Naive thymus-derived CD4-positive, alpha-beta T cell (primary cell): ENCODE data around the gene PPM1G. TPM values are rescaled to one million over a fixed set of nuclear protein-coding genes. Genes with fewer than 3 reads are reported as not detected.

Experiments
- ATAC-seq: fragments of 150-1000 bp; cut with Tn5 transposase; 2 replicates; pipeline ENCODE4 v1.10.0; 2021; ENCODE audit warnings: mild to moderate bottlenecking, moderate library complexity
- CTCF ChIA-PET: fragments of 350-600 bp; sonication (Branson Sonifier 250); formaldehyde crosslinking; loops from one replicate; lab custom pipeline; 2021; ENCODE audit warnings: antibody characterized with exemption; lab: Charles Lee
- POLR2A ChIA-PET: fragments of 350-600 bp; sonication (Branson Sonifier 250); formaldehyde crosslinking; loops from one replicate; lab custom pipeline; 2021; ENCODE audit warnings: antibody characterized with exemption, inconsistent platforms; lab: Charles Lee
- DNase-seq, 9 donors: peaks; one replicate each; pipeline versions ENCODE4 v3.0.0 to v3.0.0-alpha.2; 2020 to 2022; ENCODE audit warnings: mixed read lengths in 1 of 9
- H3K27ac ChIP-seq: one replicate; pipeline ENCODE4 v1.7.0; 2013; ENCODE audit warnings: mild to moderate bottlenecking, low read depth, low read length, moderate library complexity
- H3K27me3 ChIP-seq, 2 donors: one replicate each; pipeline ENCODE4 v1.7.0; 2013; ENCODE audit warnings: low read length in 2 of 2, mild to moderate bottlenecking in 2 of 2, moderate library complexity in 2 of 2; ENCODE audit not compliant: control insufficient read depth in 2 of 2, insufficient read depth in 2 of 2
- H3K36me3 ChIP-seq, 3 experiments: 1 replicate in 2 of 3; 2 replicates in 1 of 3; pipeline ENCODE4 v1.7.0; 2013; ENCODE audit warnings: low read length in 3 of 3, mild to moderate bottlenecking in 3 of 3, moderate library complexity in 1 of 3; ENCODE audit not compliant: insufficient read depth in 3 of 3, control insufficient read depth in 2 of 3
- H3K4me1 ChIP-seq, 2 donors: one replicate each; pipeline ENCODE4 v1.7.0; 2013; ENCODE audit warnings: low read length in 2 of 2, mild to moderate bottlenecking in 2 of 2, moderate library complexity in 1 of 2; ENCODE audit not compliant: control insufficient read depth in 2 of 2, insufficient read depth in 2 of 2
- H3K4me3 ChIP-seq: 2 replicates; pipeline ENCODE4 v1.7.0; 2013; ENCODE audit warnings: mild to moderate bottlenecking, low read length
- H3K9me3 ChIP-seq, 3 experiments: 1 replicate in 2 of 3; 2 replicates in 1 of 3; pipeline ENCODE4 v1.7.0; 2013; ENCODE audit warnings: low read length in 3 of 3; ENCODE audit not compliant: control insufficient read depth in 2 of 3
- H3K27ac Mint-ChIP-seq, 9 donors: one replicate each; pipeline ENCODE4 v1.8.0; 2020 to 2022; ENCODE audit warnings: mixed read lengths in 9 of 9, mild to moderate bottlenecking in 8 of 9, moderate library complexity in 5 of 9, inconsistent platforms in 2 of 9
- H3K27me3 Mint-ChIP-seq, 5 donors: one replicate each; pipeline ENCODE4 v1.8.0; 2021 to 2022; ENCODE audit warnings: mixed read lengths in 5 of 5, mild to moderate bottlenecking in 1 of 5
- H3K36me3 Mint-ChIP-seq, 5 donors: one replicate each; pipeline ENCODE4 v1.8.0; 2020 to 2022; ENCODE audit warnings: mixed read lengths in 5 of 5, mild to moderate bottlenecking in 3 of 5, inconsistent platforms in 1 of 5
- H3K4me1 Mint-ChIP-seq, 7 donors: one replicate each; pipeline ENCODE4 v1.8.0; 2020 to 2022; ENCODE audit warnings: mixed read lengths in 7 of 7, mild to moderate bottlenecking in 3 of 7, inconsistent platforms in 1 of 7
- H3K4me3 Mint-ChIP-seq, 10 donors: one replicate each; pipeline ENCODE4 v1.8.0; 2020 to 2022; ENCODE audit warnings: mild to moderate bottlenecking in 10 of 10, mixed read lengths in 10 of 10, moderate library complexity in 6 of 10, inconsistent platforms in 2 of 10
- H3K9me3 Mint-ChIP-seq, 11 donors: one replicate each; pipeline ENCODE4 v1.8.0; 2020 to 2022; ENCODE audit warnings: mixed read lengths in 11 of 11, mild to moderate bottlenecking in 4 of 11, inconsistent platforms in 1 of 11, moderate library complexity in 1 of 11
- intact Hi-C, 2 donors: fragments of 100-400 bp; cut with micrococcal nuclease; formaldehyde crosslinking; loops; one replicate each; pipeline ENCODE4 v1.15.1; 2023
- polyA plus RNA-seq, 2 donors: library from polyadenylated mRNA; unstranded; fragments of 300-500 nt; fragmentation: Illumina TruSeq; gene quantifications; one replicate each; pipeline ENCODE4 v1.2.3, GENCODE V29; 2021
- total RNA-seq, 6 experiments: library from RNA in 5 of 6; stranded (reverse) in 5 of 6; gene quantifications; 1 replicate in 5 of 6; 2 replicates in 1 of 6; pipeline ENCODE4 v1.2.3 and lab custom pipeline; 2021 to 2026

The PPM1G gene
- total and polyA plus RNA-seq, 7 experiments from 2014 or later = 39.5 to 107 (median 51.6) TPM

DNA sequence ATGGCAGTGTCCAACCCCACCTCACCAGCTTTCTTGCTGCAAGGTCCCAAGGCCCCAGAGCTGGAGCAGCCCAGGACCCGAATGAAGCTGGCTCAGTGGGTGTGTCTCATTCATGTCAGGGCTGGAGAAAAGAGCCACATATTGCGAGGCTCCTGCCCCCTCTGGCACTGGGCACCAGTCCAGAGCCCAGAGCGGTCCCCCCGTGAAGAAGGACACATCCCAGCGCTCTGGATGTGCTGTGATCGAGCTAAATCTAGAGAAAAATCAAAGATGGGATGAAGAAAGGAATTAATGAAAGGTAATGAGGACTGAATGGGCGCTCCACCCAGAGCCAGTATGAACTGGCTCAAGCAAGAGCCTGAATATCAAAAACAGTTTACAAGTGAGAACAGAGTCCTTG, 73.2 kb downstream of the PPM1G start:
- CTCF ChIA-PET = no interaction called here
- no peaks in the 10 kb centered on the region for H3K27me3 ChIP-seq
- no peaks in the 10 kb centered on the region for H3K27me3 Mint-ChIP-seq
- intact Hi-C loops = no loop called here
- peaks cover 13 to 74% (median 25%) of the 10 kb centered on the region in 3 experiments for H3K36me3 ChIP-seq
- no peak overlapping the region for H3K4me3 Mint-ChIP-seq
- no peaks in the 10 kb centered on the region for H3K9me3 Mint-ChIP-seq
- ATAC-seq (no peak), DNase-seq (no peak)
- peaks cover 0 to 10% (median 0%) of the 10 kb centered on the region in 7 donors for H3K4me1 Mint-ChIP-seq
- no peak overlapping the region for H3K27ac ChIP-seq
- peaks cover 6 to 47% (median 21%) of the 10 kb centered on the region in 5 donors for H3K36me3 Mint-ChIP-seq
- H3K27ac Mint-ChIP-seq = no peak overlapping the region
- POLR2A ChIA-PET = interaction anchor here (0.9 to 2.2 kb wide), 2 partner anchors 12 to 24 kb away, joined by 4 to 7 read pairs; no protein-coding TSS in a partner anchor
- no peaks in the 10 kb centered on the region for H3K9me3 ChIP-seq
- no peak overlapping the region for H3K4me3 ChIP-seq
- no peaks in the 10 kb centered on the region for H3K4me1 ChIP-seq

DNA sequence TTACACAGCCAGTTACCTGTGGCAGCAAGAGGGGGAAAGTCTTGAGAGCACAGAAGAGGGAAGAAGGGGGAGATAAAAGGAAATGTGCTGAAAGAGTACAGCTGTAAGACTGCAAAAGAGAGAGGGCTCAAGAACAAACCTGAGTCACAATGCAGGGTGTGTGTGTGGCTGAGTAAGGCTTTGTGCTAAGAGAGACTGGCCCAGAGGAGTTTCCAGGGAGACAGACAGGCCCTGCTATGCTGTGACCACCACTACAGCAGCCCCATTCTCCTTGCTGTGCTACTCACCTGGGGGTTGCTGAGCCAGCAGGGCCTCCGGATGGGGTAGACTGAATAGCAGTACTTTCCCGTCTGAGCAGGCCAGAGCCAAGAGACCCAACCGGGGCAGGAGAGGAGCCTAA, 74.1 kb downstream of the PPM1G start:
- no peaks in the 10 kb centered on the region for H3K27me3 Mint-ChIP-seq

More for the DNA sequence above, 74.1 kb downstream of the PPM1G start:
- Histone ChIP-seq H3K27me3 (no peaks in the 10 kb centered on the region), H3K36me3 (peaks cover 13 to 78% (median 25%) of the 10 kb centered on the region in 3 experiments), H3K9me3 (no peaks in the 10 kb centered on the region), H3K4me1 (no peaks in the 10 kb centered on the region), H3K27ac (no peak overlapping the region), H3K4me3 (no peak overlapping the region)
- H3K36me3 Mint-ChIP-seq = peaks cover 6 to 43% (median 24%) of the 10 kb centered on the region in 5 donors
- no peaks in the 10 kb centered on the region for H3K9me3 Mint-ChIP-seq
- intact Hi-C loops = no loop called here
- DNase-seq (no peak), ATAC-seq (no peak)
- H3K4me1 Mint-ChIP-seq = peaks cover 0 to 10% (median 0%) of the 10 kb centered on the region in 7 donors
- H3K4me3 Mint-ChIP-seq = no peak overlapping the region
- H3K27ac Mint-ChIP-seq = peak overlapping the region in 2 of 9 donors; percentile 15 to 70
- POLR2A ChIA-PET = interaction anchor here (0.9 kb wide), 1 partner anchor 25 kb away, joined by 4 read pairs; no protein-coding TSS in a partner anchor
- CTCF ChIA-PET = interaction anchor here (1.5 kb wide), 1 partner anchor 12 kb away, joined by 3 read pairs; the partner anchor contains the start of gene MPV17

Other genes with a start within 250 kb of the PPM1G start
- gene ATRAID, start 197.6 kb downstream of the PPM1G start, total RNA-seq = 100 to 1,000 TPM in 2 of 5 experiments, 10 to 100 TPM in 3; 71.0 to 113 (median 90.7) TPM
- 100 to 1,000 TPM; 320 to 391 TPM for gene ATRAID, start 197.6 kb downstream of the PPM1G start, polyA plus RNA-seq
- gene SLC5A6, start 197.3 kb downstream of the PPM1G start, total RNA-seq = 100 to 1,000 TPM in 1 of 5 experiments, 10 to 100 TPM in 4; 25.6 to 203 (median 44.3) TPM
- 10 to 100 TPM; 13.2 to 21.7 TPM for gene SLC5A6, start 197.3 kb downstream of the PPM1G start, polyA plus RNA-seq
- 10 to 100 TPM; 34.4 to 65.7 (median 45.4) TPM for gene CAD, start 192.2 kb downstream of the PPM1G start, total RNA-seq
- 10 to 100 TPM; 19.6 to 28.1 TPM for gene CAD, start 192.2 kb downstream of the PPM1G start, polyA plus RNA-seq
- gene SLC30A3, start 146.5 kb downstream of the PPM1G start, total RNA-seq = under 1 TPM in 1 of 5 experiments, not detected in 4; 0.29 TPM
- under 1 TPM in 1 of 2 donors, not detected in 1; 0.56 TPM for gene SLC30A3, start 146.5 kb downstream of the PPM1G start, polyA plus RNA-seq
- gene DNAJC5G, start 134.2 kb downstream of the PPM1G start, total RNA-seq = not detected
- gene DNAJC5G, start 134.2 kb downstream of the PPM1G start, polyA plus RNA-seq = not detected
- gene TRIM54, start 127.2 kb downstream of the PPM1G start, total RNA-seq = not detected
- gene TRIM54, start 127.2 kb downstream of the PPM1G start, polyA plus RNA-seq = not detected
- gene UCN, start 101.1 kb downstream of the PPM1G start, total RNA-seq = 1 to 10 TPM; 2.5 to 6.5 (median 4.6) TPM
- gene UCN, start 101.1 kb downstream of the PPM1G start, polyA plus RNA-seq = under 1 TPM; 0.35 to 0.81 TPM
- 100 to 1,000 TPM in 1 of 5 experiments, 10 to 100 TPM in 4; 55.7 to 119 (median 94.4) TPM for gene MPV17, start 86.5 kb downstream of the PPM1G start, total RNA-seq
- gene MPV17, start 86.5 kb downstream of the PPM1G start, polyA plus RNA-seq = 100 to 1,000 TPM; 133 to 145 TPM
- 100 to 1,000 TPM in 1 of 5 experiments, 10 to 100 TPM in 4; 68.0 to 106 (median 78.3) TPM for gene GTF3C2, start 52.8 kb downstream of the PPM1G start, total RNA-seq
- gene GTF3C2, start 52.8 kb downstream of the PPM1G start, polyA plus RNA-seq = 10 to 100 TPM; 26.6 to 56.1 TPM
- gene EIF2B4, start 39.3 kb downstream of the PPM1G start, total RNA-seq = 10 to 100 TPM; 36.5 to 56.1 (median 44.1) TPM
- 10 to 100 TPM; 23.8 to 42.2 TPM for gene EIF2B4, start 39.3 kb downstream of the PPM1G start, polyA plus RNA-seq
- gene SNX17, start 39.0 kb downstream of the PPM1G start, total RNA-seq = 100 to 1,000 TPM in 3 of 5 experiments, 10 to 100 TPM in 2; 71.0 to 128 (median 111) TPM
- 100 to 1,000 TPM; 187 to 209 TPM for gene SNX17, start 39.0 kb downstream of the PPM1G start, polyA plus RNA-seq
- gene ZNF513, start 28.9 kb downstream of the PPM1G start, total RNA-seq = 10 to 100 TPM; 15.6 to 23.2 (median 19.2) TPM
- 1 to 10 TPM; 2.6 to 8.1 TPM for gene ZNF513, start 28.9 kb downstream of the PPM1G start, polyA plus RNA-seq
- 100 to 1,000 TPM in 4 of 5 experiments, 10 to 100 TPM in 1; 94.4 to 181 (median 121) TPM for gene NRBP1, start 19.0 kb upstream of the PPM1G start, total RNA-seq
- gene NRBP1, start 19.0 kb upstream of the PPM1G start, polyA plus RNA-seq = 100 to 1,000 TPM in 1 of 2 donors, 10 to 100 TPM in 1; 70.0 to 124 TPM
- gene KRTCAP3, start 32.8 kb upstream of the PPM1G start, total RNA-seq = 10 to 100 TPM in 3 of 5 experiments, 1 to 10 TPM in 2; 5.7 to 27.1 (median 11.5) TPM
- gene KRTCAP3, start 32.8 kb upstream of the PPM1G start, polyA plus RNA-seq = 1 to 10 TPM in 1 of 2 donors, under 1 TPM in 1; 0.39 to 2.6 TPM
- 10 to 100 TPM; 12.3 to 35.8 (median 22.2) TPM for gene IFT172, start 80.2 kb upstream of the PPM1G start, total RNA-seq
- 1 to 10 TPM; 1.4 to 4.6 TPM for gene IFT172, start 80.2 kb upstream of the PPM1G start, polyA plus RNA-seq
- gene FNDC4, start 85.6 kb upstream of the PPM1G start, total RNA-seq = not detected
- not detected for gene FNDC4, start 85.6 kb upstream of the PPM1G start, polyA plus RNA-seq
- gene GCKR, start 87.2 kb upstream of the PPM1G start, total RNA-seq = not detected
- gene GCKR, start 87.2 kb upstream of the PPM1G start, polyA plus RNA-seq = not detected
- 10 to 100 TPM; 26.6 to 64.6 (median 50.1) TPM for gene ZNF512, start 173.5 kb upstream of the PPM1G start, total RNA-seq
- gene ZNF512, start 173.5 kb upstream of the PPM1G start, polyA plus RNA-seq = 10 to 100 TPM; 43.4 to 48.6 TPM
- gene CCDC121, start 219.4 kb upstream of the PPM1G start, total RNA-seq = 1 to 10 TPM in 4 of 5 experiments, under 1 TPM in 1; 0.61 to 2.7 (median 1.9) TPM
- gene CCDC121, start 219.4 kb upstream of the PPM1G start, polyA plus RNA-seq = 1 to 10 TPM; 1.7 to 2.1 TPM
- 10 to 100 TPM; 27.8 to 45.5 (median 28.9) TPM for gene GPN1, start 219.5 kb upstream of the PPM1G start, total RNA-seq
- 10 to 100 TPM; 65.0 to 73.6 TPM for gene GPN1, start 219.5 kb upstream of the PPM1G start, polyA plus RNA-seq